Gastroesophageal sphincter (tissue), 3 donors: ENCODE results near the gene ATP11A.

ENCODE experiments used
- CTCF ChIP-seq, 4 experiments: fragments of 200-600 bp in 2 of 4; fragments of 450-650 bp in 2 of 4; sonication (generic) in 1 of 4; IDR thresholded peaks; one replicate each; pipeline ENCODE4 v1.5.1; 2017 to 2019; ENCODE audit warnings: antibody characterized with exemption in 4 of 4, mild to moderate bottlenecking in 2 of 4, moderate library complexity in 2 of 4
- POLR2AphosphoS5 ChIP-seq: sonication (generic); formaldehyde crosslinking; IDR thresholded peaks from one replicate; pipeline ENCODE4 v1.6.1; 2017; ENCODE audit warnings: antibody characterized with exemption

GRCh38 chr13:112905086-112905485 is 215.2 kb downstream of the ATP11A start:
- TF ChIP-seq CTCF (IDR thresholded peaks at IDR 0.05) (no peak), POLR2AphosphoS5 (no peak)
